Diencephalon (tissue), 1 donor: ENCODE data around the gene TMEM151B. TPM values are rescaled to one million over a fixed set of nuclear protein-coding genes. Genes with fewer than 3 reads are reported as not detected.

Source experiments
- total RNA-seq: library from RNA; depleted of rRNA; stranded (reverse); fragments of >200 nt; gene quantifications from one replicate; pipeline ENCODE4 v1.2.3, GENCODE V29; 2014

The TMEM151B gene
- 40.8 TPM for total RNA-seq

DNA sequence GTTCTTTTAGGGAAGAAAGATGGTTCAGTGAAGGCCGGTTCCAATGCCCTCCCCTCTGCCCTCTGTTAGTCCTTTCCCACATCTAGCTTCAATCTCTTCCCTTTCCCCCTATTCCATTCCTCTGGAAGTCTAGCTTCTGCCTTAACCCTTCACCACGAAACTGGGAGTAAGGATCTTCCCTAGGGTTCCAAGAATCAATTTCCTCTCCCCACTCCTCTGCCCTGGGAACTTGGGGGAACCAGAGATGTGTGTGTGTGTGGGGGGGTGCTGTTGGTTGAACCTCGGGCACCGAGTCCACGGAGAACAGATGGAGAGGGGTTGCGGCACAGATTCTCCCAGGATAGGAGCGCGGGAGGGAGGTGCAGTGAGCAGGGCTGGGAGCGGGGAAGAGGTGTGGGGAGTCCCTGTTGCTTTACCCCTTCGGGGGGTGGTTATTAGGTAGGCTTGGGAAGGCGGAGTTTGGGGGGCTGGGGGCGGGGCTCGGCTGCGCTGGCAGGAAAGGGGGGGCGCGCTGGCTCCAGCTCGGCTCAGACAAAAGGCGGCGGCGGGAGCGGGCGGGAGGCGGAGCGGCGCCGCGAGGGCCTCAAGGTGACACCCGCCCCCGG is at the start of gene TMEM151B:
TMEM151B (plus strand) TSS at position 530 of the 605 bp plus-strand sequence. CDS start 293 bp downstream, outside the sequence.

GRCh38 chr6:44223319-44224028 is 46.8 kb upstream of the TMEM151B start, which contains the start of gene SLC29A1:
Gene SLC29A1, plus strand, starts transcription at chr6:44223595. Its CDS starts 3,719 bp downstream, at chr6:44227314.

DNA sequence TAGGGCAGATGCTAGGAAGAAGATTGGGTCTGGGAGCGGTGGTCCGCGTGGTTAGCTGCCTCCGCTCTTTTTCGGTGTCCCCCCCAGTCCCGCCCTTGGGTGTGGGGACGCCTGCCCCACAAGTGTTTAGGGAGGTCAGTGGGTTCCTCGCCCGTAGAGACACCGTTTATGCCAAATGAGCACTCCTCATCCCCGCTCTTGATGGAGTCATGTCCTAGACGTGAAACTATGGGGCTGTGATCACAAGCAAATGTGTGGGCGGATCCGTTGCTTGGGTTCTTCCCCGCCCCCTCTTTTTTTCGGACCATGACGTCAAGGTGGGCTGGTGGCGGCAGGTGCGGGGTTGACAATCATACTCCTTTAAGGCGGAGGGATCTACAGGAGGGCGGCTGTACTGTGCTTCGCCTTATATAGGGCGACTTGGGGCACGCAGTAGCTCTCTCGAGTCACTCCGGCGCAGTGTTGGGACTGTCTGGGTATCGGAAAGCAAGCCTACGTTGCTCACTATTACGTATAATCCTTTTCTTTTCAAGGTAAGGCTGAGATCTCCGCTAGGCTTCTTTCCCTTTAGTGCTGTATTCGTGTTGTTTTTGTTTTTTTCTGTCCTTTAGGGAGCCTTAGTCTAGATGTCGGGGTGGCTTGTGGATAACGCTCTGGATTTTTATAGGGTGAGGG is 23.4 kb upstream of the TMEM151B start, which contains the start of gene HSP90AB1:
HSP90AB1 (plus strand) TSS at position 439 of the 675 bp plus-strand sequence. CDS start 1,529 bp downstream, outside the sequence.

GRCh38 chr6:44257025-44257752 is 13.1 kb upstream of the TMEM151B start, which contains the start of gene SLC35B2:
Gene SLC35B2, minus strand, starts transcription at chr6:44257528. Its CDS starts 118 bp downstream, at chr6:44257410.

GRCh38 chr6:44265007-44265721 is 5.1 kb upstream of the TMEM151B start, which contains the start of gene NFKBIE:
Gene NFKBIE, minus strand, starts transcription at chr6:44265551. Its CDS starts 205 bp downstream, at chr6:44265346.

GRCh38 chr6:44312901-44313788 is 42.9 kb downstream of the TMEM151B start, which contains the start of gene AARS2:
Gene AARS2, minus strand, starts transcription at chr6:44313347. Its CDS starts 24 bp downstream, at chr6:44313323.

GRCh38 chr6:44342489-44342888 is 72.2 kb downstream of the TMEM151B start, which contains the start of gene SPATS1:
Gene SPATS1, plus strand, starts transcription at chr6:44342650. Its CDS starts 446 bp downstream, at chr6:44343096.

Other genes starting within 250 kb of the TMEM151B start
- gene MRPL14, start 143.0 kb upstream of the TMEM151B start, total RNA-seq: 39.7 TPM
- gene TMEM63B, start 142.9 kb upstream of the TMEM151B start, total RNA-seq: 60.9 TPM
- not detected for gene CAPN11, start 111.6 kb upstream of the TMEM151B start, total RNA-seq
- not detected for gene MYMX, start 53.5 kb upstream of the TMEM151B start, total RNA-seq
- gene SLC29A1, start 46.9 kb upstream of the TMEM151B start, total RNA-seq: 15.9 TPM
- gene HSP90AB1, start 23.3 kb upstream of the TMEM151B start, total RNA-seq: 534 TPM
- 33.2 TPM for gene SLC35B2, start 12.9 kb upstream of the TMEM151B start, total RNA-seq
- 6.7 TPM for gene NFKBIE, start 4.9 kb upstream of the TMEM151B start, total RNA-seq
- 11.8 TPM for gene AARS2, start 42.9 kb downstream of the TMEM151B start, total RNA-seq
- 1.2 TPM for gene SPATS1, start 72.2 kb downstream of the TMEM151B start, total RNA-seq
- gene CDC5L, start 117.3 kb downstream of the TMEM151B start, total RNA-seq: 37.4 TPM